Adrenal gland (tissue), 5 donors: Measurements from ENCODE around the gene CSH1.
"Not testable (repeated sequence)": the region's sequence is repeated elsewhere in the genome, so short reads cannot be mapped to it uniquely, and the experiment has no call there.

ENCODE experiments used
- POLR2A ChIP-seq, 2 donors: fragments of 450-650 bp; IDR thresholded peaks; one replicate each; pipeline ENCODE4 v1.6.1; 2017; ENCODE audit warnings: antibody characterized with exemption in 2 of 2, mild to moderate bottlenecking in 2 of 2, moderate library complexity in 1 of 2
- TF ChIP-seq, protein P1 (sequence below), 6 experiments: fragments of 450-650 bp in 4 of 6; fragments of 200-600 bp in 2 of 6; sonication (generic) in 1 of 6; IDR thresholded peaks; 1 replicate in 5 of 6; 2 replicates in 1 of 6; pipeline versions ENCODE4 v1.5.1 to v1.8.0; 2016 to 2021; ENCODE audit warnings: antibody characterized with exemption in 6 of 6, mild to moderate bottlenecking in 2 of 6, moderate library complexity in 1 of 6
- donor health status: DM: no; HTN: no; CAD: no.

DNA sequence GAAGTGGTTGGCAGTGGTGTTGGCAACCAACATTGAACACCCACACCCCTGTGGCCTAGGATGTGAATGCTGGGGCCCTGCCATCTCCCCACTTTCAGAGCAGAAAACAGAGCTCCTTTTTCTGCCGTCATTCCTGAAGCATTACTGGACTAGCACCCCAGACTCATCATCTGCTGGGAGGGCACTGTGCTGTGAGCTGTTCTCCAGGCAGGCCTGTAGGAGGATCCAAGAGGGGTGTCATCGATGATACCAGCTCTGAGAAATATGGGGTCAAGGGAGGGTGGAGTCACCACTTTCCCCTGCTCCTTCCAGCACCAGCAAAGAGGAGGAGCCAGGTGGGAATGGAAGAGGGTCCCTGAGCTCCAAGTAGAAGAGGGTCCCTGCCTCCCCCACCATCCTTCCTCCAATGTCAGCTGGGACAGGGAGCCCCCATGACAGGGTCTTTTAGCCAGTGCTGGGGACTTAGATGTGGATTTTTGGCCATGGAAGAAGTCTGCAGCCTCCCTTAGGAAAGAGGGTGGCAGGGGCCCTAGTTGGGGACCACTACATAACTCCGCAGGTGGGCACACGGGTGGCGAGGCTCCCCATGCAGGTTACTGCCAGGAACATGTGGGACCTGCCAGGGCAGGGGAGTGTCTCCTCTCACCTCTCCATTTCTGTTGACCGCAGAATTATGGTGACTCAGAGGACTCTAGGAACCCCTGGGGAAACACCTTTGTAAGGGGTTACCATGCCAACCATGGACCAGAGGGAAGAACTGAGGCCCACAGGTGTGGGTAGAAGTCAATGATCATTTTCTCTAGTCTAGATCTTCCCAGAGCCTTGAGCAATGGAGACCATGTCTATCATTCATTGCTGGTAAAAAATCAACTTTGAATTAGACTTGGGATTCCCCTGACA is 2.8 kb upstream of the CSH1 start:
- TF ChIP-seq, protein P1, sequence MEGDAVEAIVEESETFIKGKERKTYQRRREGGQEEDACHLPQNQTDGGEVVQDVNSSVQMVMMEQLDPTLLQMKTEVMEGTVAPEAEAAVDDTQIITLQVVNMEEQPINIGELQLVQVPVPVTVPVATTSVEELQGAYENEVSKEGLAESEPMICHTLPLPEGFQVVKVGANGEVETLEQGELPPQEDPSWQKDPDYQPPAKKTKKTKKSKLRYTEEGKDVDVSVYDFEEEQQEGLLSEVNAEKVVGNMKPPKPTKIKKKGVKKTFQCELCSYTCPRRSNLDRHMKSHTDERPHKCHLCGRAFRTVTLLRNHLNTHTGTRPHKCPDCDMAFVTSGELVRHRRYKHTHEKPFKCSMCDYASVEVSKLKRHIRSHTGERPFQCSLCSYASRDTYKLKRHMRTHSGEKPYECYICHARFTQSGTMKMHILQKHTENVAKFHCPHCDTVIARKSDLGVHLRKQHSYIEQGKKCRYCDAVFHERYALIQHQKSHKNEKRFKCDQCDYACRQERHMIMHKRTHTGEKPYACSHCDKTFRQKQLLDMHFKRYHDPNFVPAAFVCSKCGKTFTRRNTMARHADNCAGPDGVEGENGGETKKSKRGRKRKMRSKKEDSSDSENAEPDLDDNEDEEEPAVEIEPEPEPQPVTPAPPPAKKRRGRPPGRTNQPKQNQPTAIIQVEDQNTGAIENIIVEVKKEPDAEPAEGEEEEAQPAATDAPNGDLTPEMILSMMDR (IDR thresholded peaks at IDR 0.05), result not testable (repeated sequence)
- TF ChIP-seq POLR2A (IDR thresholded peaks at IDR 0.05), result not testable (repeated sequence)
